Stimulated activated CD8-positive, alpha-beta memory T cell treated with anti-CD3 and anti-CD28 coated beads, Interleukin-7, amount 100 ng/mL, for 24 hours (primary cell): ENCODE measurements around the gene FIGNL1.

Experiments used
- DNase-seq: peaks from one replicate; pipeline ENCODE4 v3.0.0-alpha.2; 2020; ENCODE audit warnings: low read depth

The FIGNL1 gene

DNA sequence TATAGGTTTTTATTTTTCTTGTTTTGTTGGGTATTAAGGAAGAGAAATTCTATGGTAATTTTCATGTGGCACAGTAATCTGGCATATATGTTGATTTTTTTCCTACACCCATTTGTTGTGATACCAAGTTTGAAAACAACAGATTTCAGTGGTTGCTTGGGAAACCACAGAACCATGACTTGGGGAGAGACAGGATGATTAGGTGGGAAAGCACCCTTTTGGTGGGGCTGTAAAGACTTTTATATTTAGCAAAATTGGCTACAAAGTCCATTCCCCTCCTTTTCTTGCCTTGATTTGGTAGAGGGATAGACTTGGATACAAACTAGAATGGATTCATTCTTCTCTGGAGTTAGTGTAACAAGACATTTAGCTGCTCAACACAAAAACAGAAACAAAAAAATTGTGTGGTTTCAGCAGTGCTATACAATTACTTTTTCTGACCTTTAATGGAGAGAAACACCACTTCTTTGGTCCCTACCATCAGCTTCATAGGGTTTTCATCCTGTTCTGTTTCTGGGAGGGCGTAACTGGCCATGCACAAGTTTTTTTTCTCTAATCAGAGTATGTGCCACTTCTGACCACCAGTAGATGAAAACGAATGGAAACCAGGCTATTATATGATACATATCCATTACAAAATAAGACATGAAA, 52.7 kb downstream of the FIGNL1 start:
- DNase-seq = no peak

DNA sequence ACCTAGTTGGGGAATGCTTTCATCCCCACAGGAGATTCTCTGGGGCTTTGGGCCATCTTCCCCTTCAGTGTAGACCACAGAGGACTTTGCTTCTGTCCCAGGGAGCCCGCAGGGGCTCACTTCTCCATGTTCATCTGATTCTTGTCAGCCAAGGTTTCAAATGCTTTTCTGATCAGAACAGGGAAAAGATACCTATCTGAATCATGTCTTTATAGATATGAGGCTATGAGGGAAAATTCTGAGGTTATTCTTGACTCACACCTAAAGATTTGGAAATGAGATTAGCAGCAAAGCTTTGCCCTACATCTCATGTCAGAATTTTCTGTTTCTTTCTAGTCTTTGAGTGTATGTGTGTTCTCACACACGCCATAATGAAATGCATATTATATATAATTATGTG, 53.3 kb downstream of the FIGNL1 start:
- no peak for DNase-seq

DNA sequence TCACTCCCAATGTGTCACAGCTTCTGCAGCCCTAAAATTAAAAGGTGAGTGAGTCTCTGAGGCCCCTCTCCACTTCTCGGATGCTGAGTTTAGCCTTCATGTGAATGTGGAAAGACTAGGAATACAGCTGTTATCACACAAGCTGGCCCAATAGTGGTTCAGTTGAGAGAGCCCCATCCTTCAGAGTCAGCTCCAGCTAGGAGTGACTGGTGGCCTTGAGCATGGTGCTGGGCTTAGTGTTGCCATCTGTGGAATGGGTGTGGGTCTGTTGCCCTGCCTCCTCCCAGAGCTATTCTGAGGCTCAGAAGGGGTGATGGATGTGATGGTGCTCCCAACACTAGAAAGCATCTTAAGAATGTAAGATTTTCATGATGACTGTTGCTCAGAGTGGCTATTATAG, 55.8 kb downstream of the FIGNL1 start:
- DNase-seq = no peak
